Neural crest cell (in vitro differentiated cells): Measurements from ENCODE around the gene PLEKHA1. TPM values are rescaled to one million over a fixed set of nuclear protein-coding genes. Genes with fewer than 3 reads are reported as not detected.

Experiments used
- DNase-seq: peaks from one replicate; pipeline ENCODE4 v3.0.0; 2021; ENCODE audit warnings: low read depth, mixed read lengths, low spot score
- H3K27ac Mint-ChIP-seq: one replicate; pipeline ENCODE4 v1.8.0; 2021; ENCODE audit warnings: mild to moderate bottlenecking, mixed read lengths; ENCODE audit not compliant: unreplicated experiment
- H3K27me3 Mint-ChIP-seq: 2 replicates; pipeline ENCODE4 v1.8.0; 2021; ENCODE audit warnings: low read depth, mild to moderate bottlenecking, mixed read lengths
- H3K36me3 Mint-ChIP-seq: 2 replicates; pipeline ENCODE4 v1.8.0; 2021; ENCODE audit warnings: low read depth, mild to moderate bottlenecking, mixed read lengths
- H3K4me1 Mint-ChIP-seq: 2 replicates; pipeline ENCODE4 v1.8.0; 2021; ENCODE audit warnings: mixed read lengths
- H3K4me3 Mint-ChIP-seq: one replicate; pipeline ENCODE4 v1.8.0; 2021; ENCODE audit warnings: mild to moderate bottlenecking, mixed read lengths
- H3K9me3 Mint-ChIP-seq: 2 replicates; pipeline ENCODE4 v1.8.0; 2021; ENCODE audit warnings: mixed read lengths
- CTCF ChIP-seq: fragments of 200-600 bp; sonication (generic); conservative IDR thresholded peaks from 2 replicates; pipeline ENCODE4 v1.5.0; 2021; ENCODE audit warnings: antibody characterized with exemption, mild to moderate bottlenecking
- total RNA-seq: library from RNA; stranded (reverse); gene quantifications from 2 replicates; pipeline ENCODE4 v1.2.1, GENCODE V29; 2021

Gene PLEKHA1
- total RNA-seq, 1 donor from 2014 or later = 20.6 TPM

GRCh38 chr10:122379537-122379936 is 5.0 kb downstream of the PLEKHA1 start:
- peak overlapping the region; percentile 13 for H3K4me3 Mint-ChIP-seq
- H3K27ac Mint-ChIP-seq = no peak overlapping the region

GRCh38 chr10:122380703-122381102 is 6.2 kb downstream of the PLEKHA1 start:
- peaks cover 4% of the 10 kb centered on the region for H3K36me3 Mint-ChIP-seq
- no peak overlapping the region for H3K4me3 Mint-ChIP-seq
- H3K4me1 Mint-ChIP-seq = peaks cover 8% of the 10 kb centered on the region
- H3K27me3 Mint-ChIP-seq = peaks cover 2% of the 10 kb centered on the region
- no peak for TF ChIP-seq CTCF
- no peak for DNase-seq
- H3K9me3 Mint-ChIP-seq = no peaks in the 10 kb centered on the region
- no peak overlapping the region for H3K27ac Mint-ChIP-seq

More at GRCh38 chr10:122379537-122379936, 5.0 kb downstream of the PLEKHA1 start:
- Mint-ChIP-seq H3K4me1 (peaks cover 14% of the 10 kb centered on the region), H3K27me3 (peaks cover 7% of the 10 kb centered on the region), H3K36me3 (peaks cover 4% of the 10 kb centered on the region), H3K9me3 (no peaks in the 10 kb centered on the region)
- no peak for TF ChIP-seq CTCF
- no peak for DNase-seq

- no peak for DNase-seq
- H3K4me1 Mint-ChIP-seq = peaks cover 1% of the 10 kb centered on the region
Measured at GRCh38 chr10:122381680-122382079, 7.2 kb downstream of the PLEKHA1 start.

GRCh38 chr10:122386514-122386913 is 12.0 kb downstream of the PLEKHA1 start:
- Mint-ChIP-seq H3K27ac (no peak overlapping the region), H3K4me1 (no peaks in the 10 kb centered on the region), H3K27me3 (no peaks in the 10 kb centered on the region), H3K9me3 (no peaks in the 10 kb centered on the region), H3K36me3 (peaks cover 3% of the 10 kb centered on the region), H3K4me3 (no peak overlapping the region)
- no peak for DNase-seq
- no peak for TF ChIP-seq CTCF

More at GRCh38 chr10:122381680-122382079, 7.2 kb downstream of the PLEKHA1 start:
- Mint-ChIP-seq H3K36me3 (peaks cover 4% of the 10 kb centered on the region), H3K27me3 (no peaks in the 10 kb centered on the region), H3K27ac (no peak overlapping the region), H3K9me3 (no peaks in the 10 kb centered on the region), H3K4me3 (no peak overlapping the region)
- no peak for TF ChIP-seq CTCF

- DNase-seq = no peak
- no peaks in the 10 kb centered on the region for H3K4me1 Mint-ChIP-seq
Measured at GRCh38 chr10:122387572-122387971, 13.1 kb downstream of the PLEKHA1 start.

More at GRCh38 chr10:122387572-122387971, 13.1 kb downstream of the PLEKHA1 start:
- Mint-ChIP-seq H3K4me3 (no peak overlapping the region), H3K27ac (no peak overlapping the region), H3K36me3 (peaks cover 3% of the 10 kb centered on the region), H3K9me3 (no peaks in the 10 kb centered on the region), H3K27me3 (no peaks in the 10 kb centered on the region)
- TF ChIP-seq CTCF = no peak
